Measurements from ENCODE around the gene UACA.

The UACA gene

DNA sequence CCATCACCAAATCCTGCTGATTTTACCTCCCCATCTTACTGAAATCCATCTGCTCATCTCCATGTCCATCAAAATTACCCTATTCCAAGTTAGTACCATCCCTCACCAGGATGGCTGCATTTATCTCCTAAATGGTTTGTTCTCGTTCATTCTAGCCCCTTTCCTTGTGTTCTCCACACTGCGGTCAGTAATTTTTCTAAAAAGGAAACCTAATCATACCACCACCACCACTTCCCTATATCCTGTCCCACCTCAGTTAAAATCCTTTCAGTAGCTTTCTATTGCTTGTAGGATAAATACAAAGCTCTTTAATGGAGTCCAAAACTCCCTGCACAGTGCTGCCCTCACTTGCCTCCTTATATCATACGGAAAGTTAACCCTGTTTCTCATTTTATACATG lies 51.1 kb downstream of the UACA start:
- H3K4me1 Mint-ChIP-seq, result no peaks in the 10 kb centered on the region
- no peaks in the 10 kb centered on the region for H3K9me3 Mint-ChIP-seq
- H3K27me3 Mint-ChIP-seq, result peaks cover 3% of the 10 kb centered on the region
- no peak overlapping the region for H3K27ac Mint-ChIP-seq
- H3K36me3 Mint-ChIP-seq, result no peaks in the 10 kb centered on the region
- H3K4me3 Mint-ChIP-seq, result no peak overlapping the region

- Mint-ChIP-seq H3K4me1 (no peaks in the 10 kb centered on the region), H3K27me3 (peaks cover 3% of the 10 kb centered on the region), H3K27ac (no peak overlapping the region), H3K4me3 (no peak overlapping the region), H3K9me3 (no peaks in the 10 kb centered on the region), H3K36me3 (no peaks in the 10 kb centered on the region)
Observed at GRCh38 chr15:70710714-70711113, 52.6 kb downstream of the UACA start.

- Mint-ChIP-seq H3K36me3 (no peaks in the 10 kb centered on the region), H3K9me3 (no peaks in the 10 kb centered on the region), H3K27me3 (peaks cover 4% of the 10 kb centered on the region), H3K4me3 (no peak overlapping the region), H3K27ac (no peak overlapping the region), H3K4me1 (no peaks in the 10 kb centered on the region)
Observed at GRCh38 chr15:70708839-70709238, 54.5 kb downstream of the UACA start.

DNA sequence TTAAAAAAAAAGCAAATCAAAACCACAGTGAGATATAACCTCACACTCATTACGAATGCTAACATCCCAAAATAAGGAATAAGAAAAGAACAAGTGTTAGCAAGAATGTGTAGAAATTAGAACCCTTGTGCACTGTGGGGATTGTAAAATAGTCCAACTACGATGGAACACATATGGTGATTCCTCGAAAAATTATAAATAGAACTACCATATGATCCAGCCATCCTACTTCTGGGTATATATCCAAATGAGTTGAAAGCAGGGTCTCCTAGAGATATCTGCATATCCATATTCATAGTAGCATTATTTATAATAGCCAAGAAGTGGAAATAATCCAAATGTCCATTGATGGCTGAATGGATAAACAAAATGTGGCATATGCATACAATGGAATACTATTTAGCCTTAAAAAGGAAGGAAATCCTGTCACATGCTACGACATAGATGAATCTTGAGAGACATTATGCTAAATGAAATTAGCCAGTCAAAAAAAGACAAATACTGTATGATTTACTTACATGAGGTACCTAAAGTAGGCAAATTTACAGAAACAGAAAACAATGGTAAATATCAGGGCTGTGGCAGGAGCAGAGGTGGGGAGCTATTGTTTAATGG lies 55.6 kb downstream of the UACA start:
- Mint-ChIP-seq H3K36me3 (no peaks in the 10 kb centered on the region), H3K4me3 (no peak overlapping the region), H3K4me1 (no peaks in the 10 kb centered on the region), H3K27ac (no peak overlapping the region), H3K27me3 (peaks cover 4% of the 10 kb centered on the region), H3K9me3 (no peaks in the 10 kb centered on the region)

DNA sequence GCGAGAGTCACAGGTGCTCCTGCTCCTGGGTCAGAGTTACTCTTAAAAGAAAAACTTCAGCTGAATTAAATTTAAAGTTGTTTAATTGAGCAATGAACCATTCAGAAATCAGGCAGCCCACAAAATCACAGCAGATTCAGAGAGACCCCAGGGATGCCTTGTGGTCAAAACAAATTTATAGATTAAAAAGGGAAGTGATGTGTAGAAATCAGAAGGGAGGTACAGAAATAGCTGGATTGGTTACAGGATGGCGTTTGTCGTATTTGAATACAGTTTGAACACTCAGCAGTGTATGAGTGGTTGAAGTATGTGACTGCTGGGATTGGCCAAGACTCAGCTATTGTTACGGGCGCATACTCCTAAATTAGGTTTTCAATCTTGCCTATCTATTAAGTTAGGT lies 58.6 kb downstream of the UACA start:
- Mint-ChIP-seq H3K4me1 (no peaks in the 10 kb centered on the region), H3K36me3 (no peaks in the 10 kb centered on the region), H3K27me3 (peaks cover 8% of the 10 kb centered on the region), H3K9me3 (no peaks in the 10 kb centered on the region), H3K4me3 (no peak overlapping the region), H3K27ac (no peak overlapping the region)

DNA sequence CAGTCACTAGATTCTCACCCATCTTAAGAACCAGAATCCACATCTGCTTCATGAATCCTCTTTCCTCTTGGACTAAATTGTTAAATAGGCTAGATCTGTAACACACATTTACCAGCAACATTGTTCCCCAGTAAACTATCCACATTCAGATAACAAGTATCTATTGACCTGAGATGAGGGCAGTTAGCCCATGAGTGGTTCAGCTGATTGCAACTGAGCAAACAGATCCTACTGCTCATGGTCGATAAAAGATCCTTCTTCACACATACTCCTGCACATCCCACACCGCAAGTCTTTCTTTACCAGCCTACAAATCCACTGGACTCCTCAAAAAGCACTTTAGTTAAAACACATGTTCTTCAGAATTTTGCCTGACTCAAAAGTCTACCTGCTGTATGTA lies 59.2 kb downstream of the UACA start:
- no peaks in the 10 kb centered on the region for H3K9me3 Mint-ChIP-seq
- H3K27me3 Mint-ChIP-seq, result peaks cover 8% of the 10 kb centered on the region

GRCh38 chr15:70703096-70703878 lies 60.1 kb downstream of the UACA start:
- H3K27ac Mint-ChIP-seq, result no peak overlapping the region
- peaks cover 8% of the 10 kb centered on the region for H3K27me3 Mint-ChIP-seq
- no peaks in the 10 kb centered on the region for H3K36me3 Mint-ChIP-seq
- no peak overlapping the region for H3K4me3 Mint-ChIP-seq
- no peaks in the 10 kb centered on the region for H3K9me3 Mint-ChIP-seq
- no peaks in the 10 kb centered on the region for H3K4me1 Mint-ChIP-seq

More for the DNA sequence above, 59.2 kb downstream of the UACA start:
- H3K4me3 Mint-ChIP-seq, result no peak overlapping the region
- no peaks in the 10 kb centered on the region for H3K4me1 Mint-ChIP-seq
- no peaks in the 10 kb centered on the region for H3K36me3 Mint-ChIP-seq
- H3K27ac Mint-ChIP-seq, result no peak overlapping the region

DNA sequence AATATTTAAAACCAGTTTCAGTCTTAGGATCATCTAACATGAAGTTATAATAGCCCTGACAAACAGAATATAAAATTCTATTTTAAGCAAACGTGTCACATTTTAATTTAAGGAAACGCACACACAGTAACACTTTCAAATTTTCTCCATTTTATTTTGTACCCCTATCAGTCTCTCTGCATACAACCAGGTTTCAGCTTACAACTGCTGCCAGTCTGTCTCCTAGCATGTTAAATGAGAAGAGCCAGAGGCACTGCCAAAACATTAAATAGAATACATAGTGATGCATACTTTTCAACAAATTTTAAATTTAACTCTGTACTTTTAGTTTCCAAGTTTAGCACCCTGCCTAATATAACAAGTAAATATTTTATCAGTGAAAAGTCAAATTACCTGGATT lies 60.8 kb downstream of the UACA start:
- H3K27ac Mint-ChIP-seq, result no peak overlapping the region
- no peak overlapping the region for H3K4me3 Mint-ChIP-seq
- H3K4me1 Mint-ChIP-seq, result no peaks in the 10 kb centered on the region
- H3K27me3 Mint-ChIP-seq, result peaks cover 8% of the 10 kb centered on the region
- H3K36me3 Mint-ChIP-seq, result no peaks in the 10 kb centered on the region
- H3K9me3 Mint-ChIP-seq, result no peaks in the 10 kb centered on the region

GRCh38 chr15:70701891-70702568 lies 61.3 kb downstream of the UACA start:
- no peak overlapping the region for H3K4me3 Mint-ChIP-seq
- no peaks in the 10 kb centered on the region for H3K9me3 Mint-ChIP-seq
- H3K4me1 Mint-ChIP-seq, result no peaks in the 10 kb centered on the region
- H3K27ac Mint-ChIP-seq, result no peak overlapping the region
- no peaks in the 10 kb centered on the region for H3K36me3 Mint-ChIP-seq
- H3K27me3 Mint-ChIP-seq, result peaks cover 8% of the 10 kb centered on the region

- Mint-ChIP-seq H3K4me3 (no peak overlapping the region), H3K27ac (no peak overlapping the region), H3K9me3 (no peaks in the 10 kb centered on the region), H3K27me3 (peaks cover 8% of the 10 kb centered on the region), H3K4me1 (no peaks in the 10 kb centered on the region), H3K36me3 (no peaks in the 10 kb centered on the region)
Observed at GRCh38 chr15:70701171-70701570, 62.2 kb downstream of the UACA start.

DNA sequence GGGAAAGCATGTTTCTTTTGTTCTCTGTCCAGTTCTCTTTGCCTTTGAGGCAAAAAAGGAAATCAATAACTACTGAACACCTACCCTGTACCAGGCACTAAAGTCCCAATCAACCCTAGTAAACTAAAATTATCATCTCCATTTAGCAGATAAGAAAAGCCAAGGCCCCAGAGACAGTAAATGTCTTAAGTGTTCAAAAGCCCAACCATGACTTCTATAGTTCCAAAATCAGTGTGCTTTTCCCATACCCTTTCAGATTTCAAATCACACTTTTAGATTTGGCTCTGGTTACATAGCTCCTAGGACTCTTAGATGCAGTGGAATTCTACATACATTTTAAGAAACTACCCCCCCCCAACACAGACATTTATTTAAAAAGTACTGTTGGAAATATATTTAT lies 63.5 kb downstream of the UACA start:
- no peak overlapping the region for H3K27ac Mint-ChIP-seq
- H3K9me3 Mint-ChIP-seq, result no peaks in the 10 kb centered on the region
- H3K4me1 Mint-ChIP-seq, result no peaks in the 10 kb centered on the region
- no peak overlapping the region for H3K4me3 Mint-ChIP-seq
- peaks cover 8% of the 10 kb centered on the region for H3K27me3 Mint-ChIP-seq
- no peaks in the 10 kb centered on the region for H3K36me3 Mint-ChIP-seq

DNA sequence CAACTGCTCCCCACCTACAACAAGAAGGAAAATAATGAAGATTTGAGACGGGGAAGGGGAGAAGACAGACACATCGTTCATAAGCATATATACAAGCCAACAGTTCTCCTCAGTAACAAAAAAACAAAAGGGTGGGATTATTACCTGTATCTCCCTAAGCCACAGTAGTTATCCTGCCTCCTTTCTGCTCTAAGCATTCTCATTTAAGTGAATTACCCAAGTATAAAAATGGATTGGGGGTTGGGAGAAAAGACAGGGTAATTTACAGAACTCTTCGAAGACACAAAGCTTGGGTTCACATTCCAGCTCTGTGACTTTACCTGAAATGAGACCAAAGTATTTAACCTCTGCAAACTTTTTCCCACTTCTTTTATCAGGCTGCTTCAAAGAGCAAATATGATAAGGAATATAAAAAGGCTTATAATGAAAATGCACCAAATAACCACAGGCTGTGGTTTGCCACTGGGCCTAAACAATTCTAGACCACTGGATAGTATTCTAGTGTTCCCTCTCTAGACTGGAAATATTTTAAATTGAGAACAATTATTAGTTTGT lies 64.4 kb downstream of the UACA start:
- H3K4me3 Mint-ChIP-seq, result no peak overlapping the region
- peaks cover 2% of the 10 kb centered on the region for H3K4me1 Mint-ChIP-seq
- H3K9me3 Mint-ChIP-seq, result no peaks in the 10 kb centered on the region
- peaks cover 8% of the 10 kb centered on the region for H3K27me3 Mint-ChIP-seq
- H3K36me3 Mint-ChIP-seq, result no peaks in the 10 kb centered on the region
- H3K27ac Mint-ChIP-seq, result no peak overlapping the region

DNA sequence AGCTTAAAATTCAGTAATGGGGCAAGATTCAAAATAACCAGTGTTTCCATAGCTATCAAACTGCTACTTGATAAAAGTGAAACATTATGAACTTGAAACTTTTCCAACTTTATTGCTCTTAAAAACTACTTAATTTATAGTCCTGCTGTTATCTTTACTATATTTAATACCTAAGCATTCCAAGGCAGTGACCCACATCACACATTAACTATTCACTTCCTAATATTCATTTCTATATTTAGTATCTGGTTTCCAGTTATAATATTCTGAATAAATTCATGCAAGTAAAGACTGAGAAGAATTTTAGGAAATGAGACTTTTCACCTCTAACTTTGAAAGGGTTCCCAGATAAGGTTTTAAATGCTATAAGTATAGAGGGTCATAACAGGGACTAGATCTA lies 64.9 kb downstream of the UACA start:
- H3K4me3 Mint-ChIP-seq, result no peak overlapping the region
- H3K27me3 Mint-ChIP-seq, result peaks cover 5% of the 10 kb centered on the region

DNA sequence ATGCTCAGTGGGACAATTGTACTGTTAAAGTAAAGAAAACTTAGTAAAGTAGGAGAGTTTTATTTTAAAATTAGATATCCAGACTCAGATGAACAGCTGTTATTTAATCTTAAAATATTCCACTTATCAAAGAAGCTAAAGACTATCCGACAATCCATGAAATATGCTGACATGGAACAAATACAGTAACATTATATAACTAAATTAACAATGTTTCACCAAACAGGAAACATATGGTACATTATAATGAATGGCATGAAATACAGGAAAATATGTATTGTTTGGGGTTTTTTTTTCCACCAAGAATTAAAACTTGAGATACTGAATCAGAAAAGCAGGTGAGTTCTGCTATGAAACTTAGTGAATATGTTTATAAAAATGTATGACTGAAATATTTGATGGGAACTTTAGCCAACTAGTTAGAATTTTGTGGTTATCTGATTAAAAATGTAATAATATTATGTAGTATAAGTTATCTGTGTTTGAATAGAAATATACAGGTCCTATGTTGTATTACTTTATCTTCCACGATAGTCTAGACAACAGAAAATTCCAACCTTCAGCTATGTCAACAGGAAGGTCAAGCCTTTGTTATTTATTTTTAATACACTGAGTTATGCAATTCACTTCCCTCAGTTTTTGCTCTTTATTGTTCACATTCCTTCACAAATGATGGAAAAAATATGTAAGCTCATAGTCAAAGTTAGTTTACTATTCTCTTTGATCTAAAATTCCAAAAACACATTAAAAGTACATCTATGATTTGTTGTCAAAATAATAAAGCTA lies 72.7 kb downstream of the UACA start:
- Mint-ChIP-seq H3K27ac (no peak overlapping the region), H3K4me3 (no peak overlapping the region), H3K36me3 (no peaks in the 10 kb centered on the region), H3K27me3 (no peaks in the 10 kb centered on the region), H3K4me1 (peaks cover 9% of the 10 kb centered on the region), H3K9me3 (no peaks in the 10 kb centered on the region)

More for the DNA sequence above, 64.9 kb downstream of the UACA start:
- H3K27ac Mint-ChIP-seq, result no peak overlapping the region
- H3K4me1 Mint-ChIP-seq, result peaks cover 7% of the 10 kb centered on the region
- no peaks in the 10 kb centered on the region for H3K9me3 Mint-ChIP-seq
- H3K36me3 Mint-ChIP-seq, result no peaks in the 10 kb centered on the region

DNA sequence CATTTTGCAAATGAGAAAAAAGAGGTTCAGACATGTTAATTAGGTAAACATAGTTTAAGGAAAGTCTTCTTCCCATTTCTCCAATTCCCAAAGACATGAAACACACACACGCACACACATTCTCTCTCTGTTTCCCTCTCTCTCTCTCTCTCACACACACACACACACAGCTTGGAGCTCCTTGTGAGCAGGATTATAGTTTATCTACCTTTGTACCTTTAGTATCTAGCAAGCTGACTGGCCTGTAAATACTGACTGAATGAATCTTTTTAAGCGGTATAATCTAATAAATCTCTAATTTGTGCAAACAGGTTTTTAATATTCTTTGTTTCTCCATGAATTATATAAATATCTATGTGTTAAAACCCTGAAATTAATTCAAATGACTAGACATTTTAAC lies 73.3 kb downstream of the UACA start:
- Mint-ChIP-seq H3K27ac (no peak overlapping the region), H3K27me3 (no peaks in the 10 kb centered on the region), H3K36me3 (no peaks in the 10 kb centered on the region), H3K4me3 (no peak overlapping the region), H3K9me3 (no peaks in the 10 kb centered on the region), H3K4me1 (peaks cover 9% of the 10 kb centered on the region)

Measured in activated naive CD4-positive, alpha-beta T cell treated with anti-CD3 and anti-CD28 coated beads, Interleukin-2, amount 50 U/mL, for 24 hours (primary cell).